HepG2 (cell line): ENCODE measurements around the gene SSH3. TPM values are rescaled to one million over a fixed set of nuclear protein-coding genes. Genes with fewer than 3 reads are reported as not detected.

Experiments used
- AHDC1 ChIP-seq: sonication (generic); formaldehyde crosslinking; IDR thresholded peaks from 2 replicates; pipeline ENCODE4 v1.5.1; 2020; ENCODE audit warnings: mild to moderate bottlenecking, missing genetic modification reagents, borderline replicate concordance
- IRF9 ChIP-seq: sonication (generic); formaldehyde crosslinking; IDR thresholded peaks from 2 replicates; pipeline ENCODE4 v1.8.0; 2022; ENCODE audit warnings: missing genetic modification reagents, mild to moderate bottlenecking, borderline replicate concordance
- JUND ChIP-seq: sonication (generic); formaldehyde crosslinking; IDR thresholded peaks from 2 replicates; pipeline ENCODE4 v1.8.0; 2022; ENCODE audit warnings: mild to moderate bottlenecking, missing genetic modification reagents
- MLXIP ChIP-seq: sonication (generic); formaldehyde crosslinking; IDR thresholded peaks from 2 replicates; pipeline ENCODE4 v1.9.0; 2021; ENCODE audit warnings: missing genetic modification reagents, borderline replicate concordance
- MTERF4 ChIP-seq: sonication (generic); formaldehyde crosslinking; IDR thresholded peaks from 2 replicates; pipeline ENCODE4 v1.8.0; 2023; ENCODE audit warnings: mild to moderate bottlenecking, missing genetic modification reagents
- NBN ChIP-seq: fragments of 450-650 bp; conservative IDR thresholded peaks from 2 replicates; pipeline ENCODE4 v1.6.1; 2017
- SALL2 ChIP-seq: sonication (generic); formaldehyde crosslinking; IDR thresholded peaks from 2 replicates; pipeline ENCODE4 v1.8.1; 2023; ENCODE audit warnings: mild to moderate bottlenecking, missing genetic modification reagents, inconsistent platforms
- SOX6 ChIP-seq, 2 experiments: fragments of 450-650 bp in 1 of 2; sonication (generic) in 1 of 2; formaldehyde crosslinking in 1 of 2; IDR thresholded peaks; 2 replicates each; pipeline versions ENCODE4 v1.4.0 to v1.6.1; 2017 to 2020; ENCODE audit warnings: antibody characterized with exemption in 1 of 2, mild to moderate bottlenecking in 1 of 2, missing genetic modification reagents in 1 of 2
- ZNF503 ChIP-seq: sonication (generic); formaldehyde crosslinking; IDR thresholded peaks from 2 replicates; pipeline ENCODE4 v1.4.0; 2020; ENCODE audit warnings: missing genetic modification reagents
- ZNF557 ChIP-seq: sonication (generic); formaldehyde crosslinking; IDR thresholded peaks from 2 replicates; pipeline ENCODE4 v1.4.0; 2020; ENCODE audit warnings: missing genetic modification reagents
- ZNF691 ChIP-seq: sonication (generic); formaldehyde crosslinking; IDR thresholded peaks from 2 replicates; pipeline ENCODE4 v1.4.0; 2020; ENCODE audit warnings: missing genetic modification reagents, low read depth, mild to moderate bottlenecking, borderline replicate concordance
- ZNF766 ChIP-seq: sonication (generic); formaldehyde crosslinking; IDR thresholded peaks from 2 replicates; pipeline ENCODE4 v1.5.0; 2020; ENCODE audit warnings: missing genetic modification reagents, borderline replicate concordance
- ZNF841 ChIP-seq: sonication (generic); formaldehyde crosslinking; IDR thresholded peaks from 2 replicates; pipeline ENCODE4 v1.8.1; 2023; ENCODE audit warnings: missing genetic modification reagents, borderline replicate concordance
- polyA plus RNA-seq, 8 experiments: library from polyadenylated mRNA; depleted of rRNA in 3 of 8; stranded (reverse) in 7 of 8; unstranded in 1 of 8; fragments of >200 nt; fragmentation: Illumina TruSeq in 4 of 8; extraction: Trizol in 4 of 8; gene quantifications; 2 replicates each; pipeline versions ENCODE4 v1.2.1 to v1.2.3, GENCODE V29; 2011 to 2016; ENCODE audit warnings: low read depth in 4 of 8, missing spikeins in 1 of 8, mixed read lengths in 1 of 8; ENCODE audit not compliant: insufficient read depth in 1 of 8
- total RNA-seq, 5 experiments: library from RNA; depleted of rRNA; stranded (reverse); fragments of >200 nt; fragmentation: Illumina TruSeq; extraction: Trizol; gene quantifications; 2 replicates each; pipeline ENCODE4 v1.2.3, GENCODE V29; 2016; ENCODE audit warnings: low read depth in 1 of 5

SSH3 gene
- total and polyA plus RNA-seq, 2 of the 13 experiments (the other 11 are each of a cell fraction or from before 2014, with no cell fraction given), result 12.4 to 18.8 TPM

- TF ChIP-seq ZNF691 (CRISPR knock-in tag) (no peak), MTERF4 (CRISPR knock-in tag) (no peak), SOX6 (IDR thresholded peaks at IDR 0.05) (no peak), SOX6 (CRISPR knock-in tag; IDR thresholded peaks at IDR 0.05) (no peak), ZNF766 (no peak), SALL2 (no peak), AHDC1 (no peak), MLXIP (CRISPR knock-in tag) (no peak), JUND (CRISPR knock-in tag) (no peak), ZNF503 (CRISPR knock-in tag) (no peak), ZNF841 (no peak), ZNF557 (CRISPR knock-in tag) (no peak), NBN (no peak), IRF9 (CRISPR knock-in tag) (no peak)
These were observed 40.3 kb upstream of the SSH3 start (continued) for GRCh38 chr11:67262731-67263675.
